ENCODE data around the gene TECPR2.

GRCh38 chr14:102512793-102513300 is 150.1 kb downstream of the TECPR2 start:
- TF ChIP-seq, protein P1, sequence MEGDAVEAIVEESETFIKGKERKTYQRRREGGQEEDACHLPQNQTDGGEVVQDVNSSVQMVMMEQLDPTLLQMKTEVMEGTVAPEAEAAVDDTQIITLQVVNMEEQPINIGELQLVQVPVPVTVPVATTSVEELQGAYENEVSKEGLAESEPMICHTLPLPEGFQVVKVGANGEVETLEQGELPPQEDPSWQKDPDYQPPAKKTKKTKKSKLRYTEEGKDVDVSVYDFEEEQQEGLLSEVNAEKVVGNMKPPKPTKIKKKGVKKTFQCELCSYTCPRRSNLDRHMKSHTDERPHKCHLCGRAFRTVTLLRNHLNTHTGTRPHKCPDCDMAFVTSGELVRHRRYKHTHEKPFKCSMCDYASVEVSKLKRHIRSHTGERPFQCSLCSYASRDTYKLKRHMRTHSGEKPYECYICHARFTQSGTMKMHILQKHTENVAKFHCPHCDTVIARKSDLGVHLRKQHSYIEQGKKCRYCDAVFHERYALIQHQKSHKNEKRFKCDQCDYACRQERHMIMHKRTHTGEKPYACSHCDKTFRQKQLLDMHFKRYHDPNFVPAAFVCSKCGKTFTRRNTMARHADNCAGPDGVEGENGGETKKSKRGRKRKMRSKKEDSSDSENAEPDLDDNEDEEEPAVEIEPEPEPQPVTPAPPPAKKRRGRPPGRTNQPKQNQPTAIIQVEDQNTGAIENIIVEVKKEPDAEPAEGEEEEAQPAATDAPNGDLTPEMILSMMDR (IDR thresholded peaks at IDR 0.05) = no peak
- TF ChIP-seq ZNF138 (CRISPR knock-in tag; conservative IDR thresholded peaks at IDR 0.05) (no peak), CREB1 (CRISPR knock-in tag; IDR thresholded peaks at IDR 0.05) (no peak), NFYB (CRISPR knock-in tag; conservative IDR thresholded peaks at IDR 0.05; ENCODE audit: low read depth) (no peak), IRF1 (CRISPR knock-in tag; IDR thresholded peaks at IDR 0.05) (no peak), HMGXB4 (CRISPR knock-in tag; IDR thresholded peaks at IDR 0.05) (no peak), TP53 (CRISPR knock-in tag; IDR thresholded peaks at IDR 0.05) (no peak), NR2C2 (CRISPR knock-in tag; IDR thresholded peaks at IDR 0.05) (no peak), JUN (CRISPR knock-in tag; IDR thresholded peaks at IDR 0.05) (no peak), ELF4 (CRISPR knock-in tag; IDR thresholded peaks at IDR 0.05; ENCODE audit: low read depth) (no peak)
- TF ChIP-seq, protein P2, sequence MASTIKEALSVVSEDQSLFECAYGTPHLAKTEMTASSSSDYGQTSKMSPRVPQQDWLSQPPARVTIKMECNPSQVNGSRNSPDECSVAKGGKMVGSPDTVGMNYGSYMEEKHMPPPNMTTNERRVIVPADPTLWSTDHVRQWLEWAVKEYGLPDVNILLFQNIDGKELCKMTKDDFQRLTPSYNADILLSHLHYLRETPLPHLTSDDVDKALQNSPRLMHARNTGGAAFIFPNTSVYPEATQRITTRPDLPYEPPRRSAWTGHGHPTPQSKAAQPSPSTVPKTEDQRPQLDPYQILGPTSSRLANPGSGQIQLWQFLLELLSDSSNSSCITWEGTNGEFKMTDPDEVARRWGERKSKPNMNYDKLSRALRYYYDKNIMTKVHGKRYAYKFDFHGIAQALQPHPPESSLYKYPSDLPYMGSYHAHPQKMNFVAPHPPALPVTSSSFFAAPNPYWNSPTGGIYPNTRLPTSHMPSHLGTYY (CRISPR knock-in tag; IDR thresholded peaks at IDR 0.05) = no peak
